HG02759 (cell line): ENCODE results near the gene KCNJ14.
A peak's percentile ranks its signal among the peaks of the same experiment; 100 is the strongest.

Experiments used
- ATAC-seq: cut with Tn5 transposase; IDR thresholded peaks from one replicate; pipeline ENCODE4 v1.9.1; 2021; ENCODE audit warnings: mild to moderate bottlenecking, moderate library complexity; ENCODE audit not compliant: unreplicated experiment

Gene KCNJ14

DNA sequence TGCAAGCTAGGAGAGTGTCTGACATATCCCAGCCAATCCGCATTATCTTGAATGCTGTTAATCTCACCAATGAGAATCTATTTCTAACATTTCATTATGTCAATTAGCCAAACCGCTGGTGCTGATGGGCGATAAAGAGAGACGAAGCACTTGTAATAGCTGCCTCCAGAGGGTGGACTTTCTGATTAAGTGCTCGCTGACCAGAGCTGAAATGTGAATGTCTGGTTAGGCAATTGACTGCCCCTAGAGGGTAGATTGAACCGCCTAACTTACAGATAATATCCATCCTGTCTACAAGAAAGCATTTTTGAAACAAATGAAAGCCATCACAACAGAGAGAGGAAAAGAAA, 10.1 kb upstream of the KCNJ14 start:
- peak; percentile 6 for ATAC-seq

- peak; percentile 86 for ATAC-seq
Measured at GRCh38 chr19:48445606-48446481, 9.5 kb upstream of the KCNJ14 start, which contains the start of gene GRWD1. Gene GRWD1 (plus strand): TSS chr19:48445983. CDS start chr19:48446006, 23 bp downstream.

DNA sequence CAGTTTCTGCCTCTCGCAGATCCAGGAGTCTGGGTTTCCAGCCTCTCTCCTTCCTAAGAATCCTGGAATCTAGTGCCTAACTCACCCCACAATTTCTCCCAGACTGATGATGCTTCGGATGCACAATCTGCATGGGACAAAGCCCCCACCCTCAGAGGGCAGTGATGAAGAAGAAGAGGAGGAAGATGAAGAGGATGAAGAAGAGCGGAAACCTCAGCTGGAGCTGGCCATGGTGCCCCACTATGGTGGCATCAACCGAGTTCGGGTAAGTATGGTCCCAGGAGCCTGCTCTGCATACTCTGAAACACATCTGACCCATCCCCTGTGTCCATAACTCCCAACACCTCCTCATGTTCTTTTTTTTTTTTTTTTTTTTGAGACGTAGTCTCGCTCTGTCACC, 8.8 kb upstream of the KCNJ14 start:
- ATAC-seq: no peak

- ATAC-seq: no peak
Measured at GRCh38 chr19:48448563-48448962, 6.8 kb upstream of the KCNJ14 start.

- no peak for ATAC-seq
Measured at GRCh38 chr19:48450441-48450840, 4.9 kb upstream of the KCNJ14 start.

DNA sequence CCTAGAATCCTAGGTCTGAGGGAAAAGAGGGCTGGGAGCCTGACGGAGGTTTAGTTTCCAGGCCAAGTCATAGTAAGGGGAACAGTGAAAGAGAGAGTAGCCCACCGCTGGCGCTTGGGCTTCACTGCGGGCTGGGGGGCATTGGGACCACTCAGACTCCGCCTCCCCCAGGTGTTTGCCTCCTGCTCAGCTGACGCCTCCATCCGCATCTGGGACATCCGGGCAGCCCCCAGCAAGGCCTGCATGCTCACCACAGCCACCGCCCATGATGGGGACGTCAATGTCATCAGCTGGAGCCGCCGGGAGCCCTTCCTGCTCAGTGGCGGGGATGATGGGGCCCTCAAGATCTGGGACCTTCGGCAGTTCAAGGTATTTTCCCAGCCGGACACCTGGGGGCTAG, 4.5 kb upstream of the KCNJ14 start:
- ATAC-seq: no peak

- no peak for ATAC-seq
Measured at GRCh38 chr19:48451624-48452023, 3.8 kb upstream of the KCNJ14 start.

DNA sequence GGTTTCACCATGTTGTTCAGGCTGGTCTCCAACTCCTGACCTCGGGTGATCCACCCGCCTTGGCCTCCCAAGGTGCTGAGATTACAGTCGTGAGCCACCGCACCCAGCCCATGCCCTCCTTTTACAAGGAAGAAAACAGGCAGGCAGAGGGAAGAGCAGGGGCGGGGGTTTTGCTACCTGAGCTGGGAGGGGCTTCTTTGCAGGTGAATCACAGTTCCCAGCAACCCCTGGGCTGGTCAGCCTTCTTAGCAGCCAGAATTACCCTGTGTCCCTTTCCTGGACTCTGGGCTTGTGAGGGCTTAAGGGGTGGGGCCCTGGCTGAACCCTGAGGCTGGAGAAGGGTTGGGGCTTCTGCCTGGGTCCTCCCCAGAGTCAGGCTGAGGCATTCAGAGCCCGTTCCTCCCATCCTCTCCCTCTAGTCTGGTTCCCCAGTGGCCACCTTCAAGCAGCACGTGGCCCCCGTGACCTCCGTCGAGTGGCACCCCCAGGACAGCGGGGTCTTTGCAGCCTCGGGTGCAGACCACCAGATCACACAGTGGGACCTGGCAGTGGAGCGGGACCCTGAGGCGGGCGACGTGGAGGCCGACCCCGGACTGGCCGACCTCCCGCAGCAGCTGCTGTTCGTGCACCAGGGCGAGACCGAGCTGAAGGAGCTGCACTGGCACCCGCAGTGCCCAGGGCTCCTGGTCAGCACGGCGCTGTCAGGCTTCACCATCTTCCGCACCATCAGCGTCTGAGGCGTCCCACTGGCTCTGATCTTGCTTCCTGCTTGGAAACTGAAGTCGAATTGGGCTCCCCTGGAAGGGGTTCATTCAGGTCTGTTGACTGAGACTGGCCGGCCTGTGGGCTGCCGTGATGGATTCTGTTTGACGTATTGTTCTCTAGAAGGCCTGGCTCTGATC, 2.8 kb upstream of the KCNJ14 start:
- no peak for ATAC-seq

GRCh38 chr19:48454150-48454730, 1.1 kb upstream of the KCNJ14 start:
- ATAC-seq: no peak

DNA sequence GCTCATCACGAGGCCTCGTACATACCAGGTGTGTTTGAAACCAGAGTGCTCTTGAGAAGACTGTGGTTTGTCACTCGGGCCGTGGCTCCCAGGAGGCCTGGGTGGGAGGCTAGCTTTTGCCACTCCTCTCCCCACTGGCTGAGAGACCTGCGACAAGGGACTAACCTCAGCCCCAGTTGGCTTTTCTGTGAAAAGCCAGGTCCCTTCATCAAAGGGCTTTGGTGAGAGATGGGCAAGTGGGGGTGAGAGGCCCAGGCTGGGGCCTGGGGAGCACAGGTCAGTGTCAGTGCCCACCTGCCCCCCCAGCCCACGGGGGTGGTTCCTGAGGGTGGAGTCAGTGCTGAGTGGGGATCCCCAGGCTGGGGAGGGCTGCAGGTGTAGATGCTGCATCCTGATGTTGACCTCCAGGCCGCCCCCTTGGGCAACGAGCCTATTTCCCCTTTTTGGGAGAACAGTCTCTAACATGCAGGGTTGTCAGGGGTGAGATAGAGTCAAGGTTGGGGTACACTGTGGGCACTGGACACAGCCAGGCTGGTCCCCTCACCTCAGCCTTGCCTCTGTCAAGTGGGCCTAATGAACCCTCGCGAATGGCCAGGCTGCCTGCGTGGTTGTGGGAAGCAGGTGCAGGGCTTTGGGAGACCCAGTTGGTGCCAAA, 661 bp downstream of the KCNJ14 start:
- ATAC-seq: no peak

- ATAC-seq: no peak
Measured at GRCh38 chr19:48456864-48457263, 1.5 kb downstream of the KCNJ14 start.

GRCh38 chr19:48458016-48458415, 2.6 kb downstream of the KCNJ14 start:
- ATAC-seq: no peak

DNA sequence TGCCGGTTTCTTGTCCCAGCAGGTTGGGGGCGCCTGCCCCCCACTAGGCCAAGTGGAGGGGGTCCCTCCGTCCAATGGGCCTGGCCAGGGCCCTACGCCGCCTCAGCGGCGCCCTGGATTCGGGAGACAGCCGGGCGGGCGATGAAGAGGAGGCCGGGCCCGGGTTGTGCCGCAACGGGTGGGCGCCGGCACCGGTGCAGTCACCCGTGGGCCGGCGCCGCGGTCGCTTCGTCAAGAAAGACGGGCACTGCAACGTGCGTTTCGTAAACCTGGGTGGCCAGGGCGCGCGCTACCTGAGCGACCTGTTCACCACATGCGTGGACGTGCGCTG, 6.2 kb downstream of the KCNJ14 start:
- no peak for ATAC-seq

DNA sequence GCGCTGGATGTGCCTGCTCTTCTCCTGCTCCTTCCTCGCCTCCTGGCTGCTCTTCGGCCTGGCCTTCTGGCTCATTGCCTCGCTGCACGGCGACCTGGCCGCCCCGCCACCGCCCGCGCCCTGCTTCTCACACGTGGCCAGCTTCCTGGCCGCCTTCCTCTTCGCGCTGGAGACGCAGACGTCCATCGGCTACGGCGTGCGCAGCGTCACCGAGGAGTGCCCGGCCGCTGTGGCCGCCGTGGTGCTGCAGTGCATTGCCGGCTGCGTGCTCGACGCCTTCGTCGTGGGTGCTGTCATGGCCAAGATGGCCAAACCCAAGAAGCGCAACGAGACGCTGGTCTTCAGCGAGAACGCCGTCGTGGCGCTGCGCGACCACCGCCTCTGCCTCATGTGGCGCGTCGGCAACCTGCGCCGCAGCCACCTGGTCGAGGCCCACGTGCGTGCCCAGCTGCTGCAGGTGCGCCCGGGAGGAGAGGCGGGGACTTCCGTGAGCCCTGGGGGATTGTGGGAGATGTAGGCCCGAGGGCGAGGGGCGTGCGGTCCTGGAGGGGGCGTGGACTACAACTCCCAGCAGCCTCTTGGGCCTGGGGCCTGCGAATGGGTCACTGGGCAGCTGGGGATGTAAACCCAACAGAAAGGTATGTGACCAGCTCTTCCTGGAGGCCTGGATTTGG, 6.7 kb downstream of the KCNJ14 start:
- ATAC-seq: no peak

- ATAC-seq: no peak
Measured at GRCh38 chr19:48465215-48465614, 9.8 kb downstream of the KCNJ14 start.

DNA sequence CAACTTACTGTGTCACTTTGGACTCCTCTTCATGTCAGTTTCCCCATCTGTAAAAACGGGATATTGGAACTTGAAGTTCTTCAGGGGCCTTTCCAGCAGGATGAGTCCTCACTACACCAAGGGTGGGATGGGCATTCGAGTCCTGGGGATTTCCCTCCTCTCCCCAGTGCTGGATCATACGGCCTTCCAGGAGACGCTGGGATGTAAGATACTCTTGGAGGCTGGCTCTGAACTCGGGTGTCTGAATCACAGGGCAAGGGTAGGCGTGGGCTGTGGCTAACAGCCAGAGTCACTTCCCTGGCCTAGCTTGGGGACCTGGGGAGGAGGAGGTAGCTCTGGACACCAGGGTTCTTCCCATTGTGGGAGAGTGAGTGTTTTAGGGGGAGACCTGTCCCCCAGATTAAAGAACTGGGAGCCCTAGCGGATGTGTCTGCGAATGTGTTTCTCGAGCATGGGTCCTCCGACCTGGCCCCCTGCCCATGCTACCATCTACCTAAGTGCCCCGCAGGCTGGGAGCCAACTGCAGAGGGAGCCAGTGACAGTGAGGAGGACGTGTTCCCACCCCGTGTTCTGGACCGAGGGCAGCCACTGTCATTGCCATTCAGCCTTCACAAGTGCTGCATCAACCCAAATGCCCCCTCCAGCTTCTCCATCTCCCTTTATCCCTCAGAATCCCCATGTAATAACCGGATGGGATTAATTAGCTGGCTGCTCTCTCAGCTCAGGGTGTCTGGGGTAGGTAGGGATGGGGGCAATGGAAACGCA, 11.4 kb downstream of the KCNJ14 start:
- ATAC-seq: no peak

DNA sequence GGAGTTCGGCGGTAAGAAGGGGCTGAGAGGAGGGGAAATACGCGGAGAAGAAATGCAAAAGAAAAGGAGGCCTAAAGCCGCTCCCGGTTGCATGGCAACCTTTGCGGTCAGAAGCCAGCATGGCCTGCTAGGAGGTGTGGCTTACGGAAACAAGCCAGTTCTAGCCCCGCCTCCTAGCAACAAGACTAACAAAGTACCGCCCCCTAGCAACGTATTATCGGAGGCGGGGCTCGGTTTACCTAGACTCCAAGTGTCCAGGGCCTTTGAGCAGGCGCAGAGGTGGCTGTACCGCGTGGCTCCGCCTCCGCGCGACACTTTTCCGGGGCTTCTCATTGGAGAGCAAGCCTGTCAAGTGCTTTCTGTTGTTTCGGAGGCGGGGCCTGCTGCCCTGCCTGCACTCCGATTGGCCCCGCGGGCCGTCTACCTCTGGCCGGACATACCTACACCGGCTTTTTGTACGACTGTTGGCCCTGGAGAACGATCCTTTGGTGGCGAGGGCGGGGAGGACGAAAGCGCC, 13.5 kb downstream of the KCNJ14 start:
- ATAC-seq: peak; percentile 91

DNA sequence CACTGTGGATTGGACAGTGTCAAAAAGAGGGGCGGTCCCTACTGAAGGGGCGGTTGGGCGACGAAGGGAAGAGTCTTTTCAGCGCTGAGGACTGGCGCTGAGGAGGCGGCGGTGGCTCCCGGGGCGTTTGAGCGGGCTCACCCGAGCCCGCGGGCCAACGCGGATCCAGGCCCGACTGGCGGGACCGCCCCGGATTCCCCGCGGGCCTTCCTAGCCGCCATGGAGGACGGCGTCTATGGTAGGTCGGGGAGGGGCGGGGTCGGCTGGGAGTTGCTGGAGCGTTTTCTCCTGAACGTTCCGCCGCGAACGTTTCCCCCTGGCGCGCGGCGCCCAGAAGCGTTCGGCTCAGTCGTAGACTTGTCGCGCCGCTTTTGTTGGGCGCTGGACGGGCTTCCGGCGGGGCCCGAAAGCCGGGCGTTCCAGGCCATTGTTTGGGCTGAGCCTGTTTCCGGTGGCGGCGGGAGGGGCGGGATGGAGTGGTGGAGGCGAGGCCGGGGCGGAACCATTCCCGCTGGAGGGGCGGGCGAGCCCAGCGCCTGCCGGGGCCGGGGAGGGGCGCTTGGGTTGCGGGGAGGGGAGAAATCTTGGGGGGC, 14.0 kb downstream of the KCNJ14 start, which contains the start of gene CYTH2:
Gene CYTH2 (plus strand): TSS at position 81 of the 593 bp plus-strand sequence. CDS start 139 bp downstream, at position 220.
- ATAC-seq: peak; percentile 28
